Sigmoid colon (tissue), 7 donors: ENCODE results near the gene ARHGAP6. TPM values are rescaled to one million over a fixed set of nuclear protein-coding genes. Genes with fewer than 3 reads are reported as not detected.
"Not testable (repeated sequence)": the region's sequence is repeated elsewhere in the genome, so short reads cannot be mapped to it uniquely, and the experiment has no call there.

Experiments
- DNase-seq: peaks from one replicate; pipeline ENCODE4 v3.0.0-alpha.2; 2019
- H3K27ac ChIP-seq, 4 donors: fragments of 200-600 bp; sonication (generic); one replicate each; pipeline ENCODE4 v1.5.1; 2016 to 2019; ENCODE audit warnings: mild to moderate bottlenecking in 1 of 4
- H3K27me3 ChIP-seq, 3 donors: fragments of 200-600 bp; sonication (generic); one replicate each; pipeline ENCODE4 v1.5.1; 2019; ENCODE audit warnings: mild to moderate bottlenecking in 1 of 3
- H3K36me3 ChIP-seq, 4 donors: fragments of 200-600 bp; sonication (generic); one replicate each; pipeline ENCODE4 v1.5.1; 2016 to 2019
- H3K4me1 ChIP-seq, 4 donors: fragments of 200-600 bp; sonication (generic); one replicate each; pipeline ENCODE4 v1.5.1; 2017 to 2019
- H3K4me3 ChIP-seq, 4 donors: fragments of 200-600 bp; sonication (generic); one replicate each; pipeline ENCODE4 v1.5.1; 2017 to 2019; ENCODE audit warnings: mild to moderate bottlenecking in 2 of 4, moderate library complexity in 1 of 4
- H3K9me3 ChIP-seq, 4 donors: fragments of 200-600 bp in 3 of 4; sonication (generic) in 3 of 4; one replicate each; pipeline versions ENCODE4 v1.5.1 to v1.6.1; 2013 to 2019
- CTCF ChIP-seq, 4 experiments: fragments of 450-650 bp in 3 of 4; fragments of 200-600 bp in 1 of 4; IDR thresholded peaks; one replicate each; pipeline ENCODE4 v1.5.1; 2016 to 2019; ENCODE audit warnings: antibody characterized with exemption in 4 of 4, mild to moderate bottlenecking in 3 of 4, moderate library complexity in 2 of 4
- EP300 ChIP-seq, 4 donors: sonication (generic); formaldehyde crosslinking; IDR thresholded peaks; one replicate each; pipeline ENCODE4 v1.6.1; 2017; ENCODE audit warnings: antibody characterized with exemption in 4 of 4
- POLR2A ChIP-seq, 2 donors: fragments of 450-650 bp; IDR thresholded peaks; one replicate each; pipeline ENCODE4 v1.6.1; 2016; ENCODE audit warnings: antibody characterized with exemption in 2 of 2, mild to moderate bottlenecking in 2 of 2, moderate library complexity in 2 of 2
- POLR2AphosphoS5 ChIP-seq, 4 donors: sonication (generic); formaldehyde crosslinking; IDR thresholded peaks; one replicate each; pipeline ENCODE4 v1.6.1; 2017; ENCODE audit warnings: antibody characterized with exemption in 4 of 4
- WGBS, 2 donors: extraction: QIAGEN DNeasy Blood & Tissue Kit; methylation state at CpG; one replicate each; pipeline ENCODE4 v1.1.7; 2013; 5-methylcytosine and 5-hydroxymethylcytosine counted together
- intact Hi-C: fragments of 100-400 bp; cut with DNase I; formaldehyde crosslinking; loops from one replicate; pipeline ENCODE4 v1.15.1; 2023
- polyA plus RNA-seq, 3 donors: library from polyadenylated mRNA; stranded (reverse); fragments of 200-250 nt; gene quantifications; one replicate each; pipeline ENCODE4 v1.2.3, GENCODE V29; 2013
- total RNA-seq, 4 donors: library from RNA; depleted of rRNA; stranded (reverse); fragments of >200 nt; gene quantifications; one replicate each; pipeline ENCODE4 v1.1.0, GENCODE V29; 2016
- donor health status: healthy with polysubstance abuse.
- donor health status: Bipolar disorder and iron deficiency.
- donor health status: healthy.

The ARHGAP6 gene
- total and polyA plus RNA-seq, 7 donors: 1.4 to 47.6 (median 36.2) TPM

GRCh38 chrX:11130136-11130535 is 535.6 kb downstream of the ARHGAP6 start:
- intact Hi-C loops: no loop called here
- WGBS, 2 donors: 24 to 78% methylated on average over 3 of the region's 3 CpGs

DNA sequence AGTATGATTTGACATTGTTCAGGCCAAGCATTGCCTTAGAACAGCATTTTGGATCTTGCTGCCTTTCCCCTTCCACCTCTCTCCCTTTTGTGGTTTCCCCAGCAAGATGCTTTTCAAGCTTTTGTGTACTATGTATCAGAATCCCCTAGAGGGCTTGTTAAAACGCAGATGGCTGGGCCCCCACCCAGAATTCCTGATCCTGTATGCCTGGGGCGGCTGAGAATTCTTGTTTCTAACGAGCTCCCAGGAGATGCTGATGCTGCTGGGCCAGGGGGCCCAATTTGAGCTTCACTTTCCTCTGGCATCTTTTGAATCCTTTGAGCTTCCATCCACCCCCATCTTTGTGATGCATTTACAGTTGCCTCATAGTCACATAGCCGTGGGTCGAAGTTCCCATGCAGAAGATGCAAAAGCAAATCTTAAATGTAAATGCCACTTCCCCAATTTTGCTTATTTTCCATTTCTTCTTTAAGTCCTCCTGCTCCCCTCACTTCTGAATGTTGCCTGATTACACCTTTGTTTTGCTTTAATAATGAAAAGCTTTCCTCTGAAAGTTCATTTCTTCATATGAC is 536.1 kb downstream of the ARHGAP6 start:
- H3K27me3 ChIP-seq: no peaks in the 10 kb centered on the region
- no peaks in the 10 kb centered on the region for H3K36me3 ChIP-seq
- H3K27ac ChIP-seq: no peak overlapping the region
- intact Hi-C loops: no loop called here
- H3K4me1 ChIP-seq: no peaks in the 10 kb centered on the region
- DNase-seq: no peak
- no peak for TF ChIP-seq EP300 (IDR thresholded peaks at IDR 0.05)
- no peak for TF ChIP-seq POLR2AphosphoS5 (IDR thresholded peaks at IDR 0.05)
- no peak for TF ChIP-seq CTCF (IDR thresholded peaks at IDR 0.05)
- H3K9me3 ChIP-seq: no peaks in the 10 kb centered on the region
- no peak overlapping the region for H3K4me3 ChIP-seq
- 75 to 78% methylated on average over 5 of the region's 5 CpGs for WGBS, 2 donors

More at GRCh38 chrX:11130136-11130535, 535.6 kb downstream of the ARHGAP6 start:
- Histone ChIP-seq H3K27me3 (no peaks in the 10 kb centered on the region), H3K4me1 (no peaks in the 10 kb centered on the region), H3K27ac (no peak overlapping the region), H3K9me3 (no peaks in the 10 kb centered on the region), H3K36me3 (no peaks in the 10 kb centered on the region), H3K4me3 (no peak overlapping the region)
- DNase-seq: no peak
- TF ChIP-seq POLR2AphosphoS5 (IDR thresholded peaks at IDR 0.05) (no peak), CTCF (IDR thresholded peaks at IDR 0.05) (no peak), POLR2A (IDR thresholded peaks at IDR 0.05) (no peak), EP300 (IDR thresholded peaks at IDR 0.05) (no peak)

- 74 to 91% methylated on average over 5 of the region's 5 CpGs for WGBS, 2 donors
- Histone ChIP-seq H3K4me1 (no peaks in the 10 kb centered on the region), H3K36me3 (peaks cover 0 to 16% (median 0%) of the 10 kb centered on the region in 4 donors), H3K9me3 (no peaks in the 10 kb centered on the region), H3K27ac (no peak overlapping the region), H3K4me3 (no peak overlapping the region), H3K27me3 (no peaks in the 10 kb centered on the region)
- no peak for DNase-seq
- intact Hi-C loops: no loop called here
- TF ChIP-seq POLR2A (IDR thresholded peaks at IDR 0.05): no peak
- TF ChIP-seq EP300 (IDR thresholded peaks at IDR 0.05): no peak
- TF ChIP-seq CTCF (IDR thresholded peaks at IDR 0.05): no peak
- TF ChIP-seq POLR2AphosphoS5 (IDR thresholded peaks at IDR 0.05): no peak
These were observed 540.7 kb downstream of the ARHGAP6 start for GRCh38 chrX:11125060-11125459.

- Histone ChIP-seq H3K36me3 (peaks cover 0 to 24% (median 4%) of the 10 kb centered on the region in 4 donors), H3K4me1 (no peaks in the 10 kb centered on the region), H3K4me3 (no peak overlapping the region), H3K27me3 (no peaks in the 10 kb centered on the region), H3K9me3 (no peaks in the 10 kb centered on the region), H3K27ac (no peak overlapping the region)
- no peak for DNase-seq
- TF ChIP-seq CTCF (IDR thresholded peaks at IDR 0.05) (no peak), POLR2A (IDR thresholded peaks at IDR 0.05) (no peak), EP300 (IDR thresholded peaks at IDR 0.05) (no peak), POLR2AphosphoS5 (IDR thresholded peaks at IDR 0.05) (no peak)
- WGBS, 2 donors: 18 to 63% methylated on average over 2 of the region's 2 CpGs
- intact Hi-C loops: no loop called here
These were observed 541.6 kb downstream of the ARHGAP6 start for GRCh38 chrX:11124112-11124511.

DNA sequence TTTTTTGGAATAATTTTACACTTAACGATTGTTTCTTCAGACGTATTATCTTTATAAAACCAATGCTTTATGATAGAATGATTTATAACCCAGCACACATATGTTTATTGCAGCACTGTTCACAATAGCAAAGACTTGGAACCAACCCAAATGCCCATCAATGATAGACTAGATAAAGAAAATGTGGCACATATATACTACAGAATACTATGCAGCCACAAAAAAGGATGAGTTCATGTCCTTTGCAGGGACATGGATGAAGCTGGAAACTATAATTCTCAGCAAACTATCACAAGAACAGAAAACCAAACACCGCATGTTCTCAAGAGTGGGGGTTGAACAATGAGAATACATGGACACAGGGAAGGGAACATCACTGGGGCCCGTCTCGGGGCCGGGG is 542.6 kb downstream of the ARHGAP6 start:
- H3K4me3 ChIP-seq, DNase-seq, H3K9me3 ChIP-seq, intact Hi-C loops, H3K27ac ChIP-seq, H3K27me3 ChIP-seq, H3K4me1 ChIP-seq: not testable (repeated sequence)
- 63 to 91% methylated on average over 5 to 6 of the region's 6 CpGs for WGBS, 2 donors
- peaks cover 0 to 33% (median 10%) of the 10 kb centered on the region in 4 donors for H3K36me3 ChIP-seq
